Caco-2 (cell line): ENCODE results near the gene FLOT2. TPM values are rescaled to one million over a fixed set of nuclear protein-coding genes. Genes with fewer than 3 reads are reported as not detected.
A peak's percentile ranks its signal among the peaks of the same experiment; 100 is the strongest.
"Not testable (repeated sequence)": the region's sequence is repeated elsewhere in the genome, so short reads cannot be mapped to it uniquely, and the experiment has no call there.

Source experiments
- BruUV-seq: library from RNA; stranded (reverse); fragments of 400-500 nt; replicated peaks from 2 replicates; lab custom pipeline; 2021; lab: Mats Ljungman, UMichigan
- CTCF ChIA-PET: fragments of 300-600 bp; sonication (Branson Sonifier 250); formaldehyde crosslinking; loops from one replicate; lab custom pipeline; 2022; ENCODE audit warnings: antibody characterized with exemption; lab: Charles Lee
- POLR2A ChIA-PET: fragments of 300-600 bp; sonication (Branson Sonifier 250); formaldehyde crosslinking; loops from one replicate; lab custom pipeline; 2022; ENCODE audit warnings: antibody characterized with exemption; lab: Charles Lee
- DNase-seq, 2 experiments: peaks; one replicate each; pipeline versions ENCODE4 v3.0.0 to v3.0.0-alpha.2; 2020 to 2022
- H3K27me3 ChIP-seq: replicated peaks from 2 replicates; pipeline ENCODE4 v1.6.0; 2011; ENCODE audit warnings: low read length; ENCODE audit not compliant: control insufficient read depth, insufficient read depth
- H3K36me3 ChIP-seq: 2 replicates; pipeline ENCODE4 v1.5.1; 2011; ENCODE audit warnings: low read length; ENCODE audit not compliant: control insufficient read depth, insufficient read depth
- H3K4me1 ChIP-seq: fragments of 250-450 bp; sonication (Bioruptor Pico); 2 replicates; pipeline ENCODE4 v1.5.1; 2020; ENCODE audit warnings: mild to moderate bottlenecking
- H3K4me3 ChIP-seq: 2 replicates; pipeline ENCODE4 v1.5.1; 2011; ENCODE audit warnings: low read depth, mild to moderate bottlenecking, control low read depth, low read length
- H3K9me3 ChIP-seq: fragments of 250-450 bp; sonication (Bioruptor Pico); 2 replicates; pipeline ENCODE4 v1.5.1; 2020; ENCODE audit warnings: mild to moderate bottlenecking, moderate library complexity
- H3K27ac Mint-ChIP-seq: one replicate; pipeline ENCODE4 v1.8.0; 2022; ENCODE audit warnings: mixed read lengths; ENCODE audit not compliant: unreplicated experiment
- H3K27me3 Mint-ChIP-seq: one replicate; pipeline ENCODE4 v1.8.0; 2022; ENCODE audit warnings: mixed read lengths; ENCODE audit not compliant: insufficient read depth, unreplicated experiment
- H3K36me3 Mint-ChIP-seq: one replicate; pipeline ENCODE4 v1.8.0; 2022; ENCODE audit warnings: mild to moderate bottlenecking, mixed read lengths; ENCODE audit not compliant: insufficient read depth, unreplicated experiment
- H3K4me1 Mint-ChIP-seq: one replicate; pipeline ENCODE4 v1.8.0; 2022; ENCODE audit warnings: low read depth, mixed read lengths; ENCODE audit not compliant: unreplicated experiment
- H3K4me3 Mint-ChIP-seq: one replicate; pipeline ENCODE4 v1.8.0; 2022; ENCODE audit warnings: mild to moderate bottlenecking, moderate library complexity, mixed read lengths; ENCODE audit not compliant: unreplicated experiment
- H3K9me3 Mint-ChIP-seq: one replicate; pipeline ENCODE4 v1.8.0; 2022; ENCODE audit warnings: mixed read lengths; ENCODE audit not compliant: unreplicated experiment
- intact Hi-C: fragments of 100-400 bp; cut with micrococcal nuclease; formaldehyde crosslinking; loops from one replicate; pipeline ENCODE4 v1.10.0; 2022; ENCODE audit not compliant: unreplicated experiment
- total RNA-seq: library from RNA; stranded (reverse); gene quantifications from 2 replicates; pipeline ENCODE4 v1.2.3, GENCODE V29; 2022
- TF ChIP-seq, protein P1 (sequence below), 2 experiments: fragments of 200-600 bp in 1 of 2; IDR thresholded peaks; 1 replicate in 1 of 2; 2 replicates in 1 of 2; pipeline versions ENCODE4 v1.5.1 to v1.8.0; 2011 to 2022; ENCODE audit warnings: antibody characterized with exemption in 1 of 2, control low read depth in 1 of 2, inconsistent platforms in 1 of 2, low read depth in 1 of 2, low read length in 1 of 2, mild to moderate bottlenecking in 1 of 2, moderate library complexity in 1 of 2; ENCODE audit not compliant: insufficient read depth in 1 of 2, severe bottlenecking in 1 of 2, unreplicated experiment in 1 of 2

Gene FLOT2
- total RNA-seq, 1 experiment from 2014 or later, result 189 TPM

DNA sequence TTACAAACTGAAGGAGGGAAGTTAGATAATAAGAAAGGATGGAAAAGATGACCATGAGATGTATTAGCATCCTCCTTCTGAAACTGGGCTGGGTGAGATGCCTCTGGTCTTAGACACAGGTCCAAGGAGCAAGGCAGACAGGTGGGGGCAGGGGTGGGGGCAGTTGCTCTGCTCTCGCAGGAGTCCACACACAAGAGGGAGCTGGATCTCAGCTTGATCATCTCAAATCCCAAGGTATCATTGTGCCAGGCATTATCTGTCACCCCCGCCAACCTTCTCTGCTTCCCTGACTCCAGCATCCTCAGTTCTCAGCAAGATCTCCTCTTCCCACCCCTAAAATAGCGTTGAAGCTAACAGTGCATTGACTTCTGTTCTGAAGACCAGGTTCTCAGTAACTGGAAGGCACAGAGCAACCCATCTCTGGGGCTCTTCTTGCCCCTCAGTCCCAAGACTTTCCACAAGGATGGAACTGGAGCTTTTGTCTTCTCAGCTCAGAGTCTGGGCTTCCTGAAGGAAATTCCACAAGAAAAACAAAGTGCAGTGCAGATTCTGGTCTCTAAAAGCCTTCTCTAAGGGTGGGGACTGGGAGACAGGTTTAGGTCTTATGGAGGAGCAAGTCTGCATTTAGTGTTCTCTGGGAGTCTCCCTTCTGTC is 1.6 kb downstream of the FLOT2 start:
- CTCF ChIA-PET, result interaction anchor here (0.6 to 1.2 kb wide), 3 partner anchors 31 to 168 kb away, joined by 3 to 4 read pairs (median 3); no protein-coding TSS in a partner anchor
- H3K27me3 Mint-ChIP-seq, result no peaks in the 10 kb centered on the region
- peaks cover 11% of the 10 kb centered on the region for H3K4me1 Mint-ChIP-seq
- Histone ChIP-seq H3K4me1 (peaks cover 14% of the 10 kb centered on the region), H3K4me3 (peak overlapping the region; percentile 86), H3K27me3 (no peaks in the 10 kb centered on the region), H3K9me3 (no peaks in the 10 kb centered on the region), H3K36me3 (peaks cover 1% of the 10 kb centered on the region; the same call in 1 of the 2 replicates)
- intact Hi-C loops, result no loop called here
- DNase-seq, result no peak
- POLR2A ChIA-PET, result interaction anchor here (1.8 kb wide), 1 partner anchor 56 kb away, joined by 6 read pairs; the partner anchor contains the start of gene PHF12
- TF ChIP-seq, protein P1, sequence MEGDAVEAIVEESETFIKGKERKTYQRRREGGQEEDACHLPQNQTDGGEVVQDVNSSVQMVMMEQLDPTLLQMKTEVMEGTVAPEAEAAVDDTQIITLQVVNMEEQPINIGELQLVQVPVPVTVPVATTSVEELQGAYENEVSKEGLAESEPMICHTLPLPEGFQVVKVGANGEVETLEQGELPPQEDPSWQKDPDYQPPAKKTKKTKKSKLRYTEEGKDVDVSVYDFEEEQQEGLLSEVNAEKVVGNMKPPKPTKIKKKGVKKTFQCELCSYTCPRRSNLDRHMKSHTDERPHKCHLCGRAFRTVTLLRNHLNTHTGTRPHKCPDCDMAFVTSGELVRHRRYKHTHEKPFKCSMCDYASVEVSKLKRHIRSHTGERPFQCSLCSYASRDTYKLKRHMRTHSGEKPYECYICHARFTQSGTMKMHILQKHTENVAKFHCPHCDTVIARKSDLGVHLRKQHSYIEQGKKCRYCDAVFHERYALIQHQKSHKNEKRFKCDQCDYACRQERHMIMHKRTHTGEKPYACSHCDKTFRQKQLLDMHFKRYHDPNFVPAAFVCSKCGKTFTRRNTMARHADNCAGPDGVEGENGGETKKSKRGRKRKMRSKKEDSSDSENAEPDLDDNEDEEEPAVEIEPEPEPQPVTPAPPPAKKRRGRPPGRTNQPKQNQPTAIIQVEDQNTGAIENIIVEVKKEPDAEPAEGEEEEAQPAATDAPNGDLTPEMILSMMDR (IDR thresholded peaks at IDR 0.05; ENCODE audit: insufficient read depth in 1 of 2, low read depth in 1 of 2, low read length in 1 of 2, severe bottlenecking in 1 of 2, unreplicated experiment in 1 of 2), result no peak
- peak overlapping the region; percentile 89 for H3K4me3 Mint-ChIP-seq
- H3K36me3 Mint-ChIP-seq, result peaks cover 52% of the 10 kb centered on the region
- H3K9me3 Mint-ChIP-seq, result no peaks in the 10 kb centered on the region
- BruUV-seq, result no TSS peak
- peak overlapping the region; percentile 80 for H3K27ac Mint-ChIP-seq

DNA sequence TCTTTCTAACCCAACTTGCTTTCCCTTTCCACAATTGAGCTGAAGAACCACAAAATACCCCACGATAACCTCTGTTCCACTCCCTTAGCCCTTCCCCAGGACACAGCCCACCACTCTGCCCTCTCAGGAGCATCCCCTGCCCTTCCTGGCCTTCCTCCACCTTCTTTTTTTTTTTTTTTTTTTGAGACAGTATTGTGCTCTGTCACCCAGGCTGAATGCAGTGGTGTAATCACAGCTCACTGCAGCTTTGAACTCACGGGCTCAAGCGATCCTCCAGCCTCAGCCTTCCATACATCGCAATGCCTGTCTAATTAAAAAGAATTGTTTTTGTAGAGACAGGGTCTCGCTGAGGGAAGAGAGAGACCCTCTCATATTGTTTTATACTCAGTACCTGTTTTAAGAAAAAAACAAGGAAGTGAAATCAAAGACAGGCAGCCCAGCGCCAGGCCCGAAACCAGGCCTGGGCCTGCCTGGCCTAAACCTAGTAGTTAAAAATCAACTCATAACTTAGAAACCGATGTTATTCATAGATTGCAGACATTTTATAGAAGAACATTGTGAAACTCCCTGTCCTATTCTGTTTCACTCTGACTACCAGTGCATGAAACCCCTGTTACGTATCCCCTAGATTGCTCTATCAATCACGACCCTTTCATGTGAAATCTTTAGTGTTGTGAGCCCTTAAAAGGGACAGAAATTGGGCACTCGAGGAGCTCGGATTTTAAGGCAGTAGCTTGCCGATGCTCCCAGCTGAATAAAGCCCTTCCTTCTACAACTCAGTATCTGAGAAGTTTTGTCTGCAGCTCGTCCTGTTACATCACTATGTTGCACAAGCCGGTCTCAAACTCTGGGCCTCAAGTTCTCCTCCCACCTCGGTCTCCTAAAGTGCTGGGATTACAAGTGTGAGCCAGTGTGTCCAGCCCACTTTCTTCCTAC is 4.0 kb downstream of the FLOT2 start:
- H3K27ac Mint-ChIP-seq, intact Hi-C loops, DNase-seq: not testable (repeated sequence)

DNA sequence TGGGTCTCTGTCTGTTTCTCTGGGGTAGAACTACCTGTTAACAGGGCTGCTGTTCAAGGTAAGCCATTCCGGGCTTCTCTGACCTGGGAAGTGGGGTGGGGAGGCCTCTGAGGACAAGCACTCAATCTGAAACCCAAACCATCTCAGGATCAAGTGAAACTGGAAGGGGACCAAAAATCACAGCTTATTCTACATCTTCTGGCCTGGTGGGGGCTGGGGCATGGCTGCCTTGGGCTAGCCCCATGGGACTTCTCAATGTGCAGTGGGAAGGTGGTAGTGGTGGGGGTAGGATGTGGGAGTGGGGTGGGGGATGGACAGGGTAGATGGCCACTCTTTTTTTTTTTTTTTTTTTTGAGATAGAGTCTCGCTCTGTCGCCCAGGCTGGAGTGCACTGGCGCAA is 5.5 kb downstream of the FLOT2 start:
- H3K4me1 Mint-ChIP-seq, result peaks cover 11% of the 10 kb centered on the region
- intact Hi-C loops, result no loop called here
- no TSS peak for BruUV-seq
- peaks cover 9% of the 10 kb centered on the region for H3K4me1 ChIP-seq
- H3K36me3 Mint-ChIP-seq, result peaks cover 44% of the 10 kb centered on the region
- peaks cover 1% of the 10 kb centered on the region; the same call in 1 of the 2 replicates for H3K36me3 ChIP-seq
- H3K4me3 ChIP-seq, result no peak overlapping the region
- POLR2A ChIA-PET, result no interaction called here
- H3K27ac Mint-ChIP-seq, result peak overlapping the region; percentile 8
- H3K9me3 ChIP-seq, result no peaks in the 10 kb centered on the region
- H3K27me3 Mint-ChIP-seq, result no peaks in the 10 kb centered on the region
- CTCF ChIA-PET, result no interaction called here
- DNase-seq, result no peak
- H3K27me3 ChIP-seq, result no peaks in the 10 kb centered on the region
- H3K4me3 Mint-ChIP-seq, result no peak overlapping the region
- TF ChIP-seq, protein P1 (IDR thresholded peaks at IDR 0.05; ENCODE audit: insufficient read depth in 1 of 2, low read depth in 1 of 2, low read length in 1 of 2, severe bottlenecking in 1 of 2, unreplicated experiment in 1 of 2), result no peak
- no peaks in the 10 kb centered on the region for H3K9me3 Mint-ChIP-seq

More for the DNA sequence above, 4.0 kb downstream of the FLOT2 start:
- H3K4me3 Mint-ChIP-seq, H3K36me3 ChIP-seq, BruUV-seq, H3K9me3 ChIP-seq, H3K9me3 Mint-ChIP-seq, H3K4me3 ChIP-seq, POLR2A ChIA-PET, H3K27me3 Mint-ChIP-seq, H3K27me3 ChIP-seq: not testable (repeated sequence)
- CTCF ChIA-PET, result interaction anchor here (0.7 to 1.5 kb wide), 2 partner anchors 130 to 144 kb away, joined by 3 to 5 read pairs; no protein-coding TSS in a partner anchor
- Mint-ChIP-seq H3K4me1 (peaks cover 11% of the 10 kb centered on the region), H3K36me3 (peaks cover 53% of the 10 kb centered on the region)
- H3K4me1 ChIP-seq, result peaks cover 14% of the 10 kb centered on the region
